VCaP (cell line): ENCODE measurements around the gene AFMID.
A peak's percentile ranks its signal among the peaks of the same experiment; 100 is the strongest.

Experiments
- H3K27ac ChIP-seq: fragments of 450-650 bp; 2 replicates; pipeline ENCODE4 v1.5.1; 2017
- CTCF ChIP-seq: fragments of 450-650 bp; conservative IDR thresholded peaks from 2 replicates; pipeline ENCODE4 v1.5.1; 2017; ENCODE audit warnings: mild to moderate bottlenecking, moderate library complexity

The AFMID gene

GRCh38 chr17:78147315-78147998 is 39.7 kb upstream of the AFMID start:
- TF ChIP-seq CTCF: no peak
- H3K27ac ChIP-seq: peak overlapping the region; percentile 9; the same call in 1 of the 2 replicates

GRCh38 chr17:78148286-78149016 is 38.7 kb upstream of the AFMID start:
- H3K27ac ChIP-seq: no peak overlapping the region

GRCh38 chr17:78151514-78152008 is 35.6 kb upstream of the AFMID start:
- H3K27ac ChIP-seq: peak overlapping the region; percentile 71
- no peak for TF ChIP-seq CTCF

More at GRCh38 chr17:78148286-78149016, 38.7 kb upstream of the AFMID start:
- no peak for TF ChIP-seq CTCF

- no peak overlapping the region for H3K27ac ChIP-seq
- no peak for TF ChIP-seq CTCF
Observed at GRCh38 chr17:78154903-78155811, 32.0 kb upstream of the AFMID start.

GRCh38 chr17:78159575-78160158 is 27.5 kb upstream of the AFMID start:
- H3K27ac ChIP-seq: no peak overlapping the region
- TF ChIP-seq CTCF: no peak

GRCh38 chr17:78163881-78164747 is 23.0 kb upstream of the AFMID start:
- TF ChIP-seq CTCF: peak; percentile 41
- H3K27ac ChIP-seq: peak overlapping the region; percentile 80
